Parathyroid adenoma (tissue), 2 donors: ENCODE measurements around the gene REG1B.

ENCODE experiments used
- H2AFZ ChIP-seq: fragments of 300-600 bp; sonication (generic); one replicate; pipeline ENCODE4 v1.7.0; 2017; ENCODE audit warnings: antibody characterized with exemption, mild to moderate bottlenecking
- H3K27ac ChIP-seq: fragments of 300-600 bp; sonication (generic); one replicate; pipeline ENCODE4 v1.7.0; 2017
- H3K27me3 ChIP-seq: fragments of 300-600 bp; sonication (generic); one replicate; pipeline ENCODE4 v1.7.0; 2017; ENCODE audit warnings: low read length; ENCODE audit not compliant: control insufficient read depth, insufficient read depth
- H3K36me3 ChIP-seq: fragments of 300-600 bp; sonication (generic); one replicate; pipeline ENCODE4 v1.7.0; 2017; ENCODE audit warnings: low read length; ENCODE audit not compliant: control insufficient read depth, insufficient read depth
- H3K4me1 ChIP-seq: fragments of 300-600 bp; sonication (generic); one replicate; pipeline ENCODE4 v1.7.0; 2017; ENCODE audit warnings: control low read depth
- H3K4me2 ChIP-seq: fragments of 300-600 bp; sonication (generic); one replicate; pipeline ENCODE4 v1.7.0; 2017; ENCODE audit warnings: low read length
- H3K4me3 ChIP-seq: fragments of 300-600 bp; sonication (generic); one replicate; pipeline ENCODE4 v1.7.0; 2017; ENCODE audit warnings: low read depth, low read length
- H3K79me2 ChIP-seq: fragments of 300-600 bp; sonication (generic); one replicate; pipeline ENCODE4 v1.7.0; 2017; ENCODE audit warnings: control low read depth
- H3K9ac ChIP-seq: fragments of 300-600 bp; sonication (generic); one replicate; pipeline ENCODE4 v1.7.0; 2017; ENCODE audit warnings: mild to moderate bottlenecking
- H3K9me3 ChIP-seq: fragments of 300-600 bp; sonication (generic); one replicate; pipeline ENCODE4 v1.7.0; 2017; ENCODE audit warnings: low read length; ENCODE audit not compliant: control insufficient read depth
- TF ChIP-seq, protein P1 (sequence below): fragments of 300-600 bp; sonication (generic); IDR thresholded peaks from one replicate; pipeline ENCODE4 v1.7.0; 2017; ENCODE audit warnings: antibody characterized with exemption, mild to moderate bottlenecking
- donor health status: primary hyperparathyroidism.

Gene REG1B

DNA sequence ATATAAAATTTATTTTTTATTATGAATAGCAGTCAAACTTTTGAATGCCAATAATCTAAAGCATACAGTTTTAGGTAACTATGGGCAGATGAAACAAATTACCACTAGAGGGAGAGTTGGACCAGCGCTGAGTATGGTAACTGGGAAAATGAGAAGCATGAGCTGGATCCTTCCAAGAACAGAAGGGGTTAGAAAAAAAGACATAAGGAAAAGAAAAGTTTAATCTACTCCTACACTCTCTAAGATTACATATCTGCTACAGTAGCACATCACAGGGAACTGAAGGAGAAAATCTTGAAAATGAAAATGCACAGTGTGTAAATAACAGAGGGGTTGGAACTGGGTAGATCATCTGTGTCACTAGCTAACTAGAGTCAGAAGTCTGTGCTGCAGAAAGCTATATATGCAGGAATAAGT, 46.8 kb downstream of the REG1B start:
- Histone ChIP-seq H3K9me3 (no peaks in the 10 kb centered on the region), H3K79me2 (no peaks in the 10 kb centered on the region), H3K27me3 (no peaks in the 10 kb centered on the region), H3K4me2 (no peak overlapping the region), H3K4me1 (no peaks in the 10 kb centered on the region), H3K27ac (no peak overlapping the region), H3K9ac (no peak overlapping the region), H2AFZ (no peak overlapping the region), H3K4me3 (no peak overlapping the region), H3K36me3 (no peaks in the 10 kb centered on the region)
- TF ChIP-seq, protein P1, sequence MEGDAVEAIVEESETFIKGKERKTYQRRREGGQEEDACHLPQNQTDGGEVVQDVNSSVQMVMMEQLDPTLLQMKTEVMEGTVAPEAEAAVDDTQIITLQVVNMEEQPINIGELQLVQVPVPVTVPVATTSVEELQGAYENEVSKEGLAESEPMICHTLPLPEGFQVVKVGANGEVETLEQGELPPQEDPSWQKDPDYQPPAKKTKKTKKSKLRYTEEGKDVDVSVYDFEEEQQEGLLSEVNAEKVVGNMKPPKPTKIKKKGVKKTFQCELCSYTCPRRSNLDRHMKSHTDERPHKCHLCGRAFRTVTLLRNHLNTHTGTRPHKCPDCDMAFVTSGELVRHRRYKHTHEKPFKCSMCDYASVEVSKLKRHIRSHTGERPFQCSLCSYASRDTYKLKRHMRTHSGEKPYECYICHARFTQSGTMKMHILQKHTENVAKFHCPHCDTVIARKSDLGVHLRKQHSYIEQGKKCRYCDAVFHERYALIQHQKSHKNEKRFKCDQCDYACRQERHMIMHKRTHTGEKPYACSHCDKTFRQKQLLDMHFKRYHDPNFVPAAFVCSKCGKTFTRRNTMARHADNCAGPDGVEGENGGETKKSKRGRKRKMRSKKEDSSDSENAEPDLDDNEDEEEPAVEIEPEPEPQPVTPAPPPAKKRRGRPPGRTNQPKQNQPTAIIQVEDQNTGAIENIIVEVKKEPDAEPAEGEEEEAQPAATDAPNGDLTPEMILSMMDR, result peak; percentile 63

GRCh38 chr2:79039944-79040343, 47.8 kb downstream of the REG1B start:
- TF ChIP-seq, protein P1, result no peak
- Histone ChIP-seq H2AFZ (no peak overlapping the region), H3K79me2 (no peaks in the 10 kb centered on the region), H3K36me3 (no peaks in the 10 kb centered on the region), H3K27ac (no peak overlapping the region), H3K9me3 (no peaks in the 10 kb centered on the region), H3K27me3 (no peaks in the 10 kb centered on the region), H3K4me3 (no peak overlapping the region), H3K4me2 (no peak overlapping the region), H3K4me1 (no peaks in the 10 kb centered on the region), H3K9ac (no peak overlapping the region)
